Measurements from ENCODE around the gene F12. TPM values are rescaled to one million over a fixed set of nuclear protein-coding genes. Genes with fewer than 3 reads are reported as not detected.

F12 gene
- total and polyA plus RNA-seq, 10 donors: 0.60 to 2.3 (median 1.1) TPM

GRCh38 chr5:177356746-177357145 lies 52.6 kb downstream of the F12 start:
- WGBS, 5 donors: 41 to 45% (median 44%) methylated on average over 3 of the region's 3 CpGs
- peaks cover 35 to 100% (median 69%) of the 10 kb centered on the region in 6 donors for H3K4me1 ChIP-seq
- no peaks in the 10 kb centered on the region for H3K36me3 ChIP-seq

DNA sequence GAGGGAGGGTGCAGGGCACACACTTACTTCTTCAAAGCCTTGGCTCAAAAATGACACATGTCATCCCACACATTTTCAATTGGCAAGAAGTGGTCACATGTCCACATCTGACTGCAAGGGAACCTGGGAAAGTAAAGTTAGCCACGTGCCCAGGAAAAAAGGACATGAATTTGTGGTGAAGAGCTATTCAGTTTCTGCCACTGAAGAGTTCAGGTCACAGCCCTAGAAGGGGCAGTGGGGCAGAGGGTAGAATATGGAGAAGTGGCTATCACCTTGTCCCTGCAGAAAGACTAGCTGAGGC lies 53.5 kb downstream of the F12 start:
- WGBS, 5 donors: 14 to 29% (median 20%) methylated on average over 1 of the region's 1 CpG
- H3K4me1 ChIP-seq: peaks cover 32 to 96% (median 63%) of the 10 kb centered on the region in 6 donors
- H3K27ac ChIP-seq: peak overlapping the region in 1 of 8 donors; percentile 43
- intact Hi-C loops (cut with DNase I; ENCODE audit: low total_unique reads): no loop called here
- H3K27me3 ChIP-seq (replicated peaks in 1 of 7): no peaks in the 10 kb centered on the region
- TF ChIP-seq POLR2AphosphoS5 (IDR thresholded peaks at IDR 0.05) (no peak), POLR2A (IDR thresholded peaks at IDR 0.05) (no peak)
- TF ChIP-seq, protein P1, sequence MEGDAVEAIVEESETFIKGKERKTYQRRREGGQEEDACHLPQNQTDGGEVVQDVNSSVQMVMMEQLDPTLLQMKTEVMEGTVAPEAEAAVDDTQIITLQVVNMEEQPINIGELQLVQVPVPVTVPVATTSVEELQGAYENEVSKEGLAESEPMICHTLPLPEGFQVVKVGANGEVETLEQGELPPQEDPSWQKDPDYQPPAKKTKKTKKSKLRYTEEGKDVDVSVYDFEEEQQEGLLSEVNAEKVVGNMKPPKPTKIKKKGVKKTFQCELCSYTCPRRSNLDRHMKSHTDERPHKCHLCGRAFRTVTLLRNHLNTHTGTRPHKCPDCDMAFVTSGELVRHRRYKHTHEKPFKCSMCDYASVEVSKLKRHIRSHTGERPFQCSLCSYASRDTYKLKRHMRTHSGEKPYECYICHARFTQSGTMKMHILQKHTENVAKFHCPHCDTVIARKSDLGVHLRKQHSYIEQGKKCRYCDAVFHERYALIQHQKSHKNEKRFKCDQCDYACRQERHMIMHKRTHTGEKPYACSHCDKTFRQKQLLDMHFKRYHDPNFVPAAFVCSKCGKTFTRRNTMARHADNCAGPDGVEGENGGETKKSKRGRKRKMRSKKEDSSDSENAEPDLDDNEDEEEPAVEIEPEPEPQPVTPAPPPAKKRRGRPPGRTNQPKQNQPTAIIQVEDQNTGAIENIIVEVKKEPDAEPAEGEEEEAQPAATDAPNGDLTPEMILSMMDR (IDR thresholded peaks at IDR 0.05 in 8 of 11, conservative IDR thresholded peaks at IDR 0.05 in 3 of 11): no peak
- DNase-seq: no peak
- no peak overlapping the region for H3K4me3 ChIP-seq
- H3K36me3 ChIP-seq: no peaks in the 10 kb centered on the region
- H3K9me3 ChIP-seq: peaks cover 0 to 5% (median 0%) of the 10 kb centered on the region in 8 donors

More at GRCh38 chr5:177356746-177357145, 52.6 kb downstream of the F12 start:
- DNase-seq: no peak
- H3K27me3 ChIP-seq (replicated peaks in 1 of 7): no peaks in the 10 kb centered on the region
- H3K27ac ChIP-seq: peak overlapping the region in 4 of 8 donors; percentile 89 to 92 (median 90)
- H3K9me3 ChIP-seq: peaks cover 0 to 5% (median 0%) of the 10 kb centered on the region in 8 donors
- peak overlapping the region in 2 of 8 donors; percentile 85 to 93 for H3K4me3 ChIP-seq
- no peak for TF ChIP-seq POLR2A (IDR thresholded peaks at IDR 0.05)
- TF ChIP-seq, protein P1 (IDR thresholded peaks at IDR 0.05 in 8 of 11, conservative IDR thresholded peaks at IDR 0.05 in 3 of 11): no peak
- no peak for TF ChIP-seq POLR2AphosphoS5 (IDR thresholded peaks at IDR 0.05)
- intact Hi-C loops (cut with DNase I; ENCODE audit: low total_unique reads): no loop called here

DNA sequence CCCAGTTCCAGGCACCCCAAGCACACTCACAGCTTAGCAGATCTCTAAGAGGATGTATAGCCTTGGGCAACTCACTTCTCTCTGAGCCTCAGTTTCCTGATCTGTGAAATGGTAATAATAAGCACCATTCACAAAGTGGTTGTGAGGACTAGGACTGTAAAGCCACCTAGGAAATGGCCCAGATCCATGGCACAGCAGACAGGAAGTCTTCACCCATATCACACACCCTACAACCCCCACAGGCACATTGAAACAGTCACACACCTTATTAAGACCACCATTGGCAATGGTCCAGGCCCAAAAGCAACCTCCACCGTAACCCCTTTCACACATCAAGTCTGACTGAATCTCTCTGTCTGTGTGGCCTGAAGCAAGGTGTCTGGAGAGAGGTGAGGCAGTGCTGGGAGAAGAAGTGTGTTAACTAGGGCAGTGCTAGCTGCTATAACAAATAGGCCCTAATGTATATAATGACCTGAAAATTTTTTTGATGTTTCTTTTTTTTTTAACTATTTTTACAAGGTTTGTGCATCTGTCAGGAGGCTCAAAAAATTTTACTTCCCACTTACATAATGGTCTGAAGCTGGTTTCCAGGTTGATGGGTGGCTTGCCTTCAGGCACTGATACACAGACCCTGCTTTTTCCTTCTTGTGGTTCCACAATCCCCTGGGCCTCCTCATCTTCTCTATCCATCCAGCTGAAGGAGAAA lies 54.0 kb downstream of the F12 start:
- Histone ChIP-seq H3K27ac (peak overlapping the region in 1 of 8 donors; percentile 43), H3K36me3 (peaks cover 0 to under 1% (median 0%) of the 10 kb centered on the region in 6 donors), H3K4me1 (peaks cover 37 to 96% (median 63%) of the 10 kb centered on the region in 6 donors), H3K27me3 (replicated peaks in 1 of 7) (no peaks in the 10 kb centered on the region), H3K4me3 (no peak overlapping the region), H3K9me3 (peaks cover 0 to 5% (median 0%) of the 10 kb centered on the region in 8 donors)
- TF ChIP-seq, protein P1 (IDR thresholded peaks at IDR 0.05 in 8 of 11, conservative IDR thresholded peaks at IDR 0.05 in 3 of 11): no peak
- TF ChIP-seq POLR2A (IDR thresholded peaks at IDR 0.05) (no peak), POLR2AphosphoS5 (IDR thresholded peaks at IDR 0.05) (no peak)
- 74 to 100% (median 88%) methylated on average over 1 of the region's 1 CpG for WGBS, 5 donors
- DNase-seq: peak; percentile 1
- intact Hi-C loops (cut with DNase I; ENCODE audit: low total_unique reads): no loop called here

DNA sequence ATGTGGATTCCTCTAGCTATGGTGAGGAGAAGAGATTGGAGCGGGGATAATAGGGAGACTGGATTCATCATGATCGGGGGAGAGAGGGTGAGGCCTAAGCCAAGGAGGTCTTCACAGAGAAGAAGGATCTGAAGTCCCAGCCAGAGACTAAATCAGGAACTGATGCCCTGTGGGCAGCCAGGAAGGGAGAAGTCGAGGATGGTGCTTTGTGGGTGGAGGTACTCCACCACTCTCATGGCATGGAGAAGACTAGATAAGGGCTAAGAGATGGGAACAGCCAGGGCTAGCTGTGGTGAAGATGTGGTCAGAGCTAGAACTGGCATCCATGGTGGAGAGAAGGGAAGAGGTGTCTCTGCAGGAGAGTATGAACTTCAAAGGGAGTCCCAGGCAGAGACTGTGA lies 54.7 kb downstream of the F12 start:
- Histone ChIP-seq H3K4me3 (no peak overlapping the region), H3K4me1 (peaks cover 40 to 96% (median 64%) of the 10 kb centered on the region in 6 donors), H3K36me3 (peaks cover 0 to 7% (median 2%) of the 10 kb centered on the region in 6 donors), H3K9me3 (peaks cover 0 to 5% (median 0%) of the 10 kb centered on the region in 8 donors), H3K27me3 (replicated peaks in 1 of 7) (no peaks in the 10 kb centered on the region), H3K27ac (peak overlapping the region in 1 of 8 donors; percentile 43)
- WGBS, 5 donors: 64 to 78% (median 72%) methylated on average over 3 of the region's 3 CpGs
- DNase-seq: no peak
- no peak for TF ChIP-seq POLR2AphosphoS5 (IDR thresholded peaks at IDR 0.05)
- TF ChIP-seq POLR2A (IDR thresholded peaks at IDR 0.05): no peak
- TF ChIP-seq, protein P1 (IDR thresholded peaks at IDR 0.05 in 8 of 11, conservative IDR thresholded peaks at IDR 0.05 in 3 of 11): no peak
- intact Hi-C loops (cut with DNase I; ENCODE audit: low total_unique reads): no loop called here
